Measurements from ENCODE around the gene KRTAP12-4.

GRCh38 chr21:44696572-44696971, 42.1 kb upstream of the KRTAP12-4 start:
- TF ChIP-seq CTCF (IDR thresholded peaks at IDR 0.05): no peak
- no peak for TF ChIP-seq EP300 (IDR thresholded peaks at IDR 0.05)
- TF ChIP-seq POLR2AphosphoS5 (IDR thresholded peaks at IDR 0.05): no peak
- no peak for TF ChIP-seq POLR2A (IDR thresholded peaks at IDR 0.05)
